ENCODE data around the gene MEGF8. TPM values are rescaled to one million over a fixed set of nuclear protein-coding genes. Genes with fewer than 3 reads are reported as not detected.

The MEGF8 gene
- total RNA-seq, 1 donor from 2014 or later: 15.1 TPM

- Mint-ChIP-seq H3K27ac (no peak overlapping the region), H3K4me1 (peaks cover 14% of the 10 kb centered on the region), H3K36me3 (ENCODE audit: low read depth) (peaks cover 3% of the 10 kb centered on the region), H3K27me3 (no peaks in the 10 kb centered on the region), H3K4me3 (no peak overlapping the region), H3K9me3 (no peaks in the 10 kb centered on the region)
- no peak for TF ChIP-seq CTCF (IDR thresholded peaks at IDR 0.05)
- POLR2A ChIA-PET: no interaction called here
- intact Hi-C loops (cut with micrococcal nuclease): no loop called here
- CTCF ChIA-PET: no interaction called here
- no peak for ATAC-seq (ENCODE audit: low read depth)
- DNase-seq: no peak
Measured at GRCh38 chr19:42375415-42376176, 50.2 kb downstream of the MEGF8 start.

- POLR2A ChIA-PET: no interaction called here
- H3K4me1 Mint-ChIP-seq: peaks cover 12% of the 10 kb centered on the region
- no peak for ATAC-seq (ENCODE audit: low read depth)
- CTCF ChIA-PET: no interaction called here
- H3K27ac Mint-ChIP-seq: no peak overlapping the region
- no peak overlapping the region for H3K4me3 Mint-ChIP-seq
- H3K9me3 Mint-ChIP-seq: no peaks in the 10 kb centered on the region
- no peaks in the 10 kb centered on the region for H3K27me3 Mint-ChIP-seq
- DNase-seq: no peak
- peaks cover 3% of the 10 kb centered on the region for H3K36me3 Mint-ChIP-seq (ENCODE audit: low read depth)
- TF ChIP-seq CTCF (IDR thresholded peaks at IDR 0.05): no peak
- intact Hi-C loops (cut with micrococcal nuclease): no loop called here
Measured at GRCh38 chr19:42376177-42376555, 50.7 kb downstream of the MEGF8 start.

- peaks cover 8% of the 10 kb centered on the region for H3K27me3 Mint-ChIP-seq
- POLR2A ChIA-PET: interaction anchor here (0.7 to 1.0 kb wide), 2 partner anchors 14 to 27 kb away, joined by 3 read pairs; no protein-coding TSS in a partner anchor
- no peak for ATAC-seq (ENCODE audit: low read depth)
Measured at GRCh38 chr19:42378225-42379215, 53.1 kb downstream of the MEGF8 start.

GRCh38 chr19:42380155-42380554 lies 54.7 kb downstream of the MEGF8 start:
- no peak for TF ChIP-seq CTCF (IDR thresholded peaks at IDR 0.05)
- intact Hi-C loops (cut with micrococcal nuclease): no loop called here
- CTCF ChIA-PET: interaction anchor here (0.6 to 1.3 kb wide), 2 partner anchors 58 to 259 kb away, joined by 3 read pairs; no protein-coding TSS in a partner anchor
- POLR2A ChIA-PET: interaction anchor here (1.0 to 2.3 kb wide), 2 partner anchors 15 to 16 kb away, joined by 3 to 7 read pairs; no protein-coding TSS in a partner anchor
- ATAC-seq (ENCODE audit: low read depth) (no peak), DNase-seq (no peak)
- Mint-ChIP-seq H3K27me3 (peaks cover 8% of the 10 kb centered on the region), H3K27ac (no peak overlapping the region), H3K9me3 (no peaks in the 10 kb centered on the region), H3K36me3 (ENCODE audit: low read depth) (peaks cover 2% of the 10 kb centered on the region), H3K4me3 (no peak overlapping the region), H3K4me1 (no peaks in the 10 kb centered on the region)

More at GRCh38 chr19:42378225-42379215, 53.1 kb downstream of the MEGF8 start:
- Mint-ChIP-seq H3K4me1 (no peaks in the 10 kb centered on the region), H3K27ac (no peak overlapping the region), H3K9me3 (no peaks in the 10 kb centered on the region), H3K4me3 (no peak overlapping the region), H3K36me3 (ENCODE audit: low read depth) (peaks cover 2% of the 10 kb centered on the region)
- no peak for TF ChIP-seq CTCF (IDR thresholded peaks at IDR 0.05)
- DNase-seq: no peak
- CTCF ChIA-PET: no interaction called here
- intact Hi-C loops (cut with micrococcal nuclease): no loop called here
